SK-N-SH treated with all-trans-retinoic acid at 6 μM for 48 hours (cell line): Measurements from ENCODE around the gene UVRAG.

ENCODE experiments used
- ATAC-seq: fragments of 200-7000 bp; cut with Tn5 transposase; 3 replicates; pipeline ENCODE4 v1.9.1; 2020; ENCODE audit warnings: mild to moderate bottlenecking, moderate library complexity
- ARNTL ChIP-seq: fragments of 450-650 bp; formaldehyde crosslinking; IDR thresholded peaks from 2 replicates; pipeline ENCODE4 v1.5.0; 2020; ENCODE audit warnings: low read depth, mild to moderate bottlenecking, moderate library complexity, borderline replicate concordance
- CSDC2 ChIP-seq: fragments of 250-450 bp; sonication (Bioruptor Pico); IDR thresholded peaks from 2 replicates; pipeline ENCODE4 v1.5.0; 2020; ENCODE audit warnings: mild to moderate bottlenecking, moderate library complexity
- ESRRG ChIP-seq: fragments of 250-450 bp; sonication (Bioruptor Pico); IDR thresholded peaks from 2 replicates; pipeline ENCODE4 v1.6.1; 2021; ENCODE audit warnings: mild to moderate bottlenecking
- GLIS3 ChIP-seq: fragments of 250-450 bp; sonication (Bioruptor Pico); IDR thresholded peaks from 2 replicates; pipeline ENCODE4 v1.5.0; 2020; ENCODE audit warnings: mild to moderate bottlenecking, moderate library complexity
- ISL1 ChIP-seq: fragments of 250-450 bp; sonication (Bioruptor Pico); IDR thresholded peaks from 2 replicates; pipeline ENCODE4 v2.1.2; 2022; ENCODE audit warnings: mild to moderate bottlenecking, moderate library complexity
- OSR1 ChIP-seq: fragments of 250-450 bp; sonication (Bioruptor Pico); IDR thresholded peaks from 2 replicates; pipeline ENCODE4 v1.8.0; 2022; ENCODE audit warnings: moderate library complexity, mild to moderate bottlenecking, inconsistent platforms
- PPARA ChIP-seq: fragments of 250-450 bp; sonication (Bioruptor Pico); IDR thresholded peaks from 2 replicates; pipeline ENCODE4 v1.5.0; 2020; ENCODE audit warnings: mild to moderate bottlenecking, borderline replicate concordance
- RARB ChIP-seq: fragments of 250-450 bp; sonication (Bioruptor Pico); IDR thresholded peaks from 2 replicates; pipeline ENCODE4 v1.8.0; 2021; ENCODE audit warnings: mild to moderate bottlenecking, moderate library complexity
- SNAI2 ChIP-seq: fragments of 250-450 bp; sonication (Bioruptor Pico); IDR thresholded peaks from 2 replicates; pipeline ENCODE4 v1.5.0; 2020; ENCODE audit warnings: mild to moderate bottlenecking, moderate library complexity
- TCF4 ChIP-seq: fragments of 250-450 bp; sonication (Bioruptor Pico); IDR thresholded peaks from 2 replicates; pipeline ENCODE4 v1.8.0; 2021; ENCODE audit warnings: mild to moderate bottlenecking, moderate library complexity, borderline replicate concordance
- ZC3H10 ChIP-seq: fragments of 250-450 bp; sonication (Bioruptor Pico); IDR thresholded peaks from 2 replicates; pipeline ENCODE4 v1.5.1; 2021; ENCODE audit warnings: mild to moderate bottlenecking, moderate library complexity
- ZFP30 ChIP-seq: fragments of 450-650 bp; formaldehyde crosslinking; IDR thresholded peaks from 2 replicates; pipeline ENCODE4 v1.5.0; 2022; ENCODE audit warnings: mild to moderate bottlenecking, moderate library complexity
- ZNF565 ChIP-seq: fragments of 450-650 bp; formaldehyde crosslinking; conservative IDR thresholded peaks from 2 replicates; pipeline ENCODE4 v1.5.0; 2020; ENCODE audit warnings: low read depth, mild to moderate bottlenecking, moderate library complexity
- ZNF8 ChIP-seq: fragments of 450-650 bp; formaldehyde crosslinking; IDR thresholded peaks from 2 replicates; pipeline ENCODE4 v1.5.0; 2020; ENCODE audit warnings: mild to moderate bottlenecking, moderate library complexity
- TF ChIP-seq, protein P1 (sequence below): fragments of 250-450 bp; sonication (Bioruptor Pico); IDR thresholded peaks from 2 replicates; pipeline ENCODE4 v1.8.0; 2020; ENCODE audit warnings: mild to moderate bottlenecking, moderate library complexity, borderline replicate concordance
- TF ChIP-seq, protein P2 (sequence below): fragments of 250-450 bp; sonication (Bioruptor Pico); IDR thresholded peaks from 2 replicates; pipeline ENCODE4 v1.5.1; 2020; ENCODE audit warnings: low read depth, mild to moderate bottlenecking, moderate library complexity
- TF ChIP-seq, protein P3 (sequence below): fragments of 250-450 bp; sonication (Bioruptor Pico); IDR thresholded peaks from 2 replicates; pipeline ENCODE4 v1.8.0; 2021; ENCODE audit warnings: low read depth, mild to moderate bottlenecking, moderate library complexity, borderline replicate concordance
- TF ChIP-seq, protein P4 (sequence below): fragments of 250-450 bp; sonication (Bioruptor Pico); IDR thresholded peaks from 2 replicates; pipeline ENCODE4 v1.5.1; 2021; ENCODE audit warnings: mild to moderate bottlenecking, moderate library complexity
- TF ChIP-seq, protein P5 (sequence below): fragments of 250-450 bp; sonication (Bioruptor Pico); IDR thresholded peaks from 2 replicates; pipeline ENCODE4 v1.5.0; 2020; ENCODE audit warnings: mild to moderate bottlenecking, moderate library complexity

Gene UVRAG

DNA sequence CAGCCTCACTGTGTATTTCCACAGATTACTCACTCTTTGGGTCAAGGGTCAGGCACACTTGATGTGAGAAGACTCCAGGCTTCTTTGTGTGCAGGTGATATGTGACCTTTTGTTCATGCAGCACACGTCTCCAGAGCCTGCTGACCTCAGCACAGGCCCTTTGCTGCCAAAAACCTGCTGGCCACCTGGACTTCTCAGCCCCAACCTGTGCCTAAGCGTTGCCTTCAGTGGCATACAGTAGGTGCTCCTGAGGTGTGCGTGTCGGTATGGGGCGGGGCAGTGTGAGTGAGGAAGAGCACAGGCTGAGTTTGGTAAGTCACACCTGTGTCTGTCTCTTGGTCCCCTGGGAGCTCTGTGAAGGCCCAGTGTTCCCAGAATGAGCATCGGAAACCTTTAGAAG lies 333.2 kb downstream of the UVRAG start:
- TF ChIP-seq ARNTL (no peak), PPARA (CRISPR knock-in tag) (no peak), CSDC2 (CRISPR knock-in tag) (no peak), ZFP30 (CRISPR knock-in tag) (no peak), ZNF565 (no peak), GLIS3 (CRISPR knock-in tag) (no peak), ZNF8 (no peak), ISL1 (CRISPR knock-in tag) (no peak), OSR1 (no peak), ZC3H10 (CRISPR knock-in tag) (no peak), RARB (CRISPR knock-in tag) (no peak), ESRRG (CRISPR knock-in tag) (no peak), TCF4 (no peak), SNAI2 (no peak)
- TF ChIP-seq, protein P1, sequence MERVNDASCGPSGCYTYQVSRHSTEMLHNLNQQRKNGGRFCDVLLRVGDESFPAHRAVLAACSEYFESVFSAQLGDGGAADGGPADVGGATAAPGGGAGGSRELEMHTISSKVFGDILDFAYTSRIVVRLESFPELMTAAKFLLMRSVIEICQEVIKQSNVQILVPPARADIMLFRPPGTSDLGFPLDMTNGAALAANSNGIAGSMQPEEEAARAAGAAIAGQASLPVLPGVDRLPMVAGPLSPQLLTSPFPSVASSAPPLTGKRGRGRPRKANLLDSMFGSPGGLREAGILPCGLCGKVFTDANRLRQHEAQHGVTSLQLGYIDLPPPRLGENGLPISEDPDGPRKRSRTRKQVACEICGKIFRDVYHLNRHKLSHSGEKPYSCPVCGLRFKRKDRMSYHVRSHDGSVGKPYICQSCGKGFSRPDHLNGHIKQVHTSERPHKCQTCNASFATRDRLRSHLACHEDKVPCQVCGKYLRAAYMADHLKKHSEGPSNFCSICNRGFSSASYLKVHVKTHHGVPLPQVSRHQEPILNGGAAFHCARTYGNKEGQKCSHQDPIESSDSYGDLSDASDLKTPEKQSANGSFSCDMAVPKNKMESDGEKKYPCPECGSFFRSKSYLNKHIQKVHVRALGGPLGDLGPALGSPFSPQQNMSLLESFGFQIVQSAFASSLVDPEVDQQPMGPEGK: no peak
- TF ChIP-seq, protein P2, sequence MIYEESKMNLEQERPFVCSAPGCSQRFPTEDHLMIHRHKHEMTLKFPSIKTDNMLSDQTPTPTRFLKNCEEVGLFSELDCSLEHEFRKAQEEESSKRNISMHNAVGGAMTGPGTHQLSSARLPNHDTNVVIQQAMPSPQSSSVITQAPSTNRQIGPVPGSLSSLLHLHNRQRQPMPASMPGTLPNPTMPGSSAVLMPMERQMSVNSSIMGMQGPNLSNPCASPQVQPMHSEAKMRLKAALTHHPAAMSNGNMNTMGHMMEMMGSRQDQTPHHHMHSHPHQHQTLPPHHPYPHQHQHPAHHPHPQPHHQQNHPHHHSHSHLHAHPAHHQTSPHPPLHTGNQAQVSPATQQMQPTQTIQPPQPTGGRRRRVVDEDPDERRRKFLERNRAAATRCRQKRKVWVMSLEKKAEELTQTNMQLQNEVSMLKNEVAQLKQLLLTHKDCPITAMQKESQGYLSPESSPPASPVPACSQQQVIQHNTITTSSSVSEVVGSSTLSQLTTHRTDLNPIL (CRISPR knock-in tag): no peak
- TF ChIP-seq, protein P3, sequence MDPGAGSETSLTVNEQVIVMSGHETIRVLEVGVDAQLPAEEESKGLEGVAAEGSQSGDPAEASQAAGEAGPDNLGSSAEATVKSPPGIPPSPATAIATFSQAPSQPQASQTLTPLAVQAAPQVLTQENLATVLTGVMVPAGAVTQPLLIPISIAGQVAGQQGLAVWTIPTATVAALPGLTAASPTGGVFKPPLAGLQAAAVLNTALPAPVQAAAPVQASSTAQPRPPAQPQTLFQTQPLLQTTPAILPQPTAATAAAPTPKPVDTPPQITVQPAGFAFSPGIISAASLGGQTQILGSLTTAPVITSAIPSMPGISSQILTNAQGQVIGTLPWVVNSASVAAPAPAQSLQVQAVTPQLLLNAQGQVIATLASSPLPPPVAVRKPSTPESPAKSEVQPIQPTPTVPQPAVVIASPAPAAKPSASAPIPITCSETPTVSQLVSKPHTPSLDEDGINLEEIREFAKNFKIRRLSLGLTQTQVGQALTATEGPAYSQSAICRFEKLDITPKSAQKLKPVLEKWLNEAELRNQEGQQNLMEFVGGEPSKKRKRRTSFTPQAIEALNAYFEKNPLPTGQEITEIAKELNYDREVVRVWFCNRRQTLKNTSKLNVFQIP: no peak
- TF ChIP-seq, protein P4, sequence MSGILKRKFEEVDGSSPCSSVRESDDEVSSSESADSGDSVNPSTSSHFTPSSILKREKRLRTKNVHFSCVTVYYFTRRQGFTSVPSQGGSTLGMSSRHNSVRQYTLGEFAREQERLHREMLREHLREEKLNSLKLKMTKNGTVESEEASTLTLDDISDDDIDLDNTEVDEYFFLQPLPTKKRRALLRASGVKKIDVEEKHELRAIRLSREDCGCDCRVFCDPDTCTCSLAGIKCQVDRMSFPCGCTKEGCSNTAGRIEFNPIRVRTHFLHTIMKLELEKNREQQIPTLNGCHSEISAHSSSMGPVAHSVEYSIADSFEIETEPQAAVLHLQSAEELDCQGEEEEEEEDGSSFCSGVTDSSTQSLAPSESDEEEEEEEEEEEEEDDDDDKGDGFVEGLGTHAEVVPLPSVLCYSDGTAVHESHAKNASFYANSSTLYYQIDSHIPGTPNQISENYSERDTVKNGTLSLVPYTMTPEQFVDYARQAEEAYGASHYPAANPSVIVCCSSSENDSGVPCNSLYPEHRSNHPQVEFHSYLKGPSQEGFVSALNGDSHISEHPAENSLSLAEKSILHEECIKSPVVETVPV (CRISPR knock-in tag): no peak
- TF ChIP-seq, protein P5, sequence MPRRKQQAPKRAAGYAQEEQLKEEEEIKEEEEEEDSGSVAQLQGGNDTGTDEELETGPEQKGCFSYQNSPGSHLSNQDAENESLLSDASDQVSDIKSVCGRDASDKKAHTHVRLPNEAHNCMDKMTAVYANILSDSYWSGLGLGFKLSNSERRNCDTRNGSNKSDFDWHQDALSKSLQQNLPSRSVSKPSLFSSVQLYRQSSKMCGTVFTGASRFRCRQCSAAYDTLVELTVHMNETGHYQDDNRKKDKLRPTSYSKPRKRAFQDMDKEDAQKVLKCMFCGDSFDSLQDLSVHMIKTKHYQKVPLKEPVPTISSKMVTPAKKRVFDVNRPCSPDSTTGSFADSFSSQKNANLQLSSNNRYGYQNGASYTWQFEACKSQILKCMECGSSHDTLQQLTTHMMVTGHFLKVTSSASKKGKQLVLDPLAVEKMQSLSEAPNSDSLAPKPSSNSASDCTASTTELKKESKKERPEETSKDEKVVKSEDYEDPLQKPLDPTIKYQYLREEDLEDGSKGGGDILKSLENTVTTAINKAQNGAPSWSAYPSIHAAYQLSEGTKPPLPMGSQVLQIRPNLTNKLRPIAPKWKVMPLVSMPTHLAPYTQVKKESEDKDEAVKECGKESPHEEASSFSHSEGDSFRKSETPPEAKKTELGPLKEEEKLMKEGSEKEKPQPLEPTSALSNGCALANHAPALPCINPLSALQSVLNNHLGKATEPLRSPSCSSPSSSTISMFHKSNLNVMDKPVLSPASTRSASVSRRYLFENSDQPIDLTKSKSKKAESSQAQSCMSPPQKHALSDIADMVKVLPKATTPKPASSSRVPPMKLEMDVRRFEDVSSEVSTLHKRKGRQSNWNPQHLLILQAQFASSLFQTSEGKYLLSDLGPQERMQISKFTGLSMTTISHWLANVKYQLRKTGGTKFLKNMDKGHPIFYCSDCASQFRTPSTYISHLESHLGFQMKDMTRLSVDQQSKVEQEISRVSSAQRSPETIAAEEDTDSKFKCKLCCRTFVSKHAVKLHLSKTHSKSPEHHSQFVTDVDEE (CRISPR knock-in tag): no peak
- ATAC-seq: no peak

DNA sequence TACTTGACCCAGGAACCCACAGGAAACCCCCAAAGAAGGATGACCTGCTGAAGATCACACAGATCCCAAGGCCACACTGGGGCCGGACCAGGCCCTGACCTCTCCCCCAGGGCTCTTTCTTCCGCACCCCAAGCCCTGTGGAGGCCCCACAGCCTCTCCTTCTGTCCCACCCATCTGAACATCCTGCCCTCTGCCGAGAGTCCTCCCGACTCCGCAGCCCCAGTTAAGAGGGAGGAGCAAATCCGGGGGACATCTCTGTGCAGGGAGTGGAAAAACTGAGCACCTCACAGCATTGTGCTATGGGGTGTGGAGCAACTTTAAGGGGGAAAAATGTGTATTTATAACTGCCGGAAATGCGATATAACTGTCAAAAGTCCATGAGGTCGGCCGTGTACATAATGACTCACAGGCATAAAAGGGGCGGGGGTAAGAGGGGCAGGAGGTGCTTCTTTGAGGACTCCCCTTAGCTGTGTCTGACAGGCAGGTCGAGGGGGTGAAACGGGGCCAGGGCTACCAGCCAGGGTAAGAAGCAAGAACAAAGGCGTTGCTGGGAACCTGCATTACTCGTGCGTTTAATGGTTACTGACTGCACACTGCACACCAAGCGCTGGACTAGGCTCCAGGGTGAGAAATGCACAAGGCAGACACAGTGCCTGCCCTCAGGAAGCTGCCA lies 334.1 kb downstream of the UVRAG start:
- no peak for ATAC-seq
- no peak for TF ChIP-seq ISL1 (CRISPR knock-in tag)
- TF ChIP-seq, protein P3: no peak
- TF ChIP-seq, protein P4 (CRISPR knock-in tag): no peak
